A673 (cell line): ENCODE measurements around the gene PKN2.

Experiments used
- CTCF ChIP-seq: fragments of 300-800, 200-600 bp; sonication (generic); conservative IDR thresholded peaks from 2 replicates; pipeline ENCODE4 v1.5.1; 2017; ENCODE audit warnings: low read depth, mild to moderate bottlenecking, antibody characterized with exemption, low read length, moderate library complexity, mixed read lengths
- EZH2 ChIP-seq: fragments of 200-600 bp; sonication (generic); IDR thresholded peaks from 2 replicates; pipeline ENCODE4 v1.6.1; 2017; ENCODE audit warnings: borderline replicate concordance, low read depth, mild to moderate bottlenecking, mixed read lengths, antibody characterized with exemption, low read length; ENCODE audit not compliant: poor library complexity, severe bottlenecking

GRCh38 chr1:88645886-88646285 is 38.2 kb upstream of the PKN2 start:
- TF ChIP-seq CTCF (no peak), EZH2 (no peak)
